ENCODE data around the gene CTTNBP2.

The CTTNBP2 gene

GRCh38 chr7:117888627-117889026, 15.4 kb upstream of the CTTNBP2 start:
- TF ChIP-seq CTCF (IDR thresholded peaks at IDR 0.05; ENCODE audit: control insufficient read depth, extremely low read depth, insufficient read depth) = no peak
- H3K4me3 ChIP-seq (ENCODE audit: low read depth, low read length) = no peak overlapping the region
- no peak for DNase-seq (ENCODE audit: low read depth)

- no peak overlapping the region for H3K4me3 ChIP-seq (ENCODE audit: low read depth, low read length)
- no peak for TF ChIP-seq CTCF (IDR thresholded peaks at IDR 0.05; ENCODE audit: control insufficient read depth, extremely low read depth, insufficient read depth)
- DNase-seq (ENCODE audit: low read depth) = no peak
Measured at GRCh38 chr7:117882594-117882993, 9.4 kb upstream of the CTTNBP2 start.

- no peak for DNase-seq (ENCODE audit: low read depth)
- no peak for TF ChIP-seq CTCF (IDR thresholded peaks at IDR 0.05; ENCODE audit: control insufficient read depth, extremely low read depth, insufficient read depth)
- H3K4me3 ChIP-seq (ENCODE audit: low read depth, low read length) = no peak overlapping the region
Measured at GRCh38 chr7:117876761-117877160, 3.5 kb upstream of the CTTNBP2 start.

GRCh38 chr7:117875566-117875965, 2.3 kb upstream of the CTTNBP2 start:
- no peak for DNase-seq (ENCODE audit: low read depth)
- no peak overlapping the region for H3K4me3 ChIP-seq (ENCODE audit: low read depth, low read length)
- 0 out of 2 replicates have a peak, but pooled peaks have one; percentile 11 for TF ChIP-seq CTCF (IDR thresholded peaks at IDR 0.05; ENCODE audit: control insufficient read depth, extremely low read depth, insufficient read depth)

- H3K4me3 ChIP-seq (ENCODE audit: low read depth, low read length) = no peak overlapping the region
- no peak for TF ChIP-seq CTCF (IDR thresholded peaks at IDR 0.05; ENCODE audit: control insufficient read depth, extremely low read depth, insufficient read depth)
- no peak for DNase-seq (ENCODE audit: low read depth)
Measured at GRCh38 chr7:117874191-117874700, 1.0 kb upstream of the CTTNBP2 start.

- H3K4me3 ChIP-seq (ENCODE audit: low read depth, low read length) = peak overlapping the region; percentile 43
- no peak for DNase-seq (ENCODE audit: low read depth)
- TF ChIP-seq CTCF (IDR thresholded peaks at IDR 0.05; ENCODE audit: control insufficient read depth, extremely low read depth, insufficient read depth) = no peak
Measured at GRCh38 chr7:117872561-117873309, 506 bp downstream of the CTTNBP2 start.

Measured in LNCaP clone FGC (cell line).